ENCODE data around the gene SOX11. TPM values are rescaled to one million over a fixed set of nuclear protein-coding genes. Genes with fewer than 3 reads are reported as not detected.
"Not testable (repeated sequence)": the region's sequence is repeated elsewhere in the genome, so short reads cannot be mapped to it uniquely, and the experiment has no call there.

SOX11 gene
- total RNA-seq, result not detected

DNA sequence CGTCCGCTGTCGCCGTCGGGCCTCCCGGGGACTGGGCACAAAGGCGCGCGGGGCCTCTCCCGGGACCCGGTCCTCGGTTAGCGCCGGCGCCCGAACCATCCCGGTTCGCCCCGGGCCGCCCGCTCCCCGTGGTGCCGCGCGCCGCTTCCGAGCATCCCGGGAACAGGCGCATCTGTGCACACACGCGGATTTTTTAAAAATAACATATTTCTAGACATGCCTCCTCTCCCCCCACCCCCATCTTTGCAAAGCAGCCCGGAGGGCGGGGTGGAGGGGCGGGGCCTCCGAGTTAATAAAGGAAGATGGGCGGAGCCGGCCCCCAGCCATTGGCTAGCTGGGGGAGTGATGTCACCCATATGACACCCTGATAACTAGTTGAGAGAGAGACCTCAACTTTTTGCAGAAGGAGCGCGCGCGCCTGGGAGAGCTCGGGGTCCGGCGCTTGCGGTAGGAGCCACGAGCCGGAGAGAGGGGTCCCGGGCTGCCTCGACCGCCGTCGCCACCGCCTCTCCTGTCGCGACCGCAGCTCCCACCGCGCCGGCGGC lies at the start of gene SOX11:
Gene SOX11 (plus strand): TSS at position 400 of the 545 bp plus-strand sequence. CDS start 338 bp downstream, outside the sequence.
- Mint-ChIP-seq H3K27me3 (peaks cover 51% of the 10 kb centered on the region), H3K36me3 (ENCODE audit: low read depth) (peaks cover 1% of the 10 kb centered on the region), H3K4me1 (peaks cover 14% of the 10 kb centered on the region), H3K4me3 (no peak within 1 kb of the TSS), H3K9me3 (ENCODE audit: low read depth) (no peaks in the 10 kb centered on the region), H3K27ac (no peak within 1 kb of the TSS)
- ATAC-seq (peak; percentile 23), DNase-seq (peak; percentile 32)
- POLR2A ChIA-PET, result no interaction called here
- CTCF ChIA-PET, result no interaction called here
- intact Hi-C loops (cut with DNase I, micrococcal nuclease), result no loop called here

DNA sequence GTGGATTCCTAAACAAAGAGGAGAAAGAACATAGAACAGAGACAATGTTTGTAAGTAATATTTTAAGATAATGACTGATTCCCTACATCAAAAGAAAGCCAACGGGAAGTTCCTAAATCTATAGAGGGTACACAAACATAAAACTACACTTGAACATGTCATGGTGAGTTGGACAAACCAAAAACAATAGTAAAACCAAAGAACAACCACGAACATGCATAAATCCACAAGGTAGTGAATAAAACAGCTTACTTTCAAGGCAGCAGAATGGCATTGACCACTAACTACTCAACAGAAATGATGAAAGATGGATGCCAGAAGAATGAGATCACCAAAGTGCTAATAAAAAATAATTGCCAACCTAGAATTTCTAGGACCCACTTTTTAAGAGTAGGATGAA lies 39.5 kb upstream of the SOX11 start:
- intact Hi-C loops (cut with DNase I, micrococcal nuclease); H3K36me3 Mint-ChIP-seq (ENCODE audit: low read depth); CTCF ChIA-PET; H3K27me3 Mint-ChIP-seq; H3K4me3 Mint-ChIP-seq; H3K27ac Mint-ChIP-seq; POLR2A ChIA-PET; ATAC-seq; DNase-seq; H3K4me1 Mint-ChIP-seq; H3K9me3 Mint-ChIP-seq (ENCODE audit: low read depth): not testable (repeated sequence)

DNA sequence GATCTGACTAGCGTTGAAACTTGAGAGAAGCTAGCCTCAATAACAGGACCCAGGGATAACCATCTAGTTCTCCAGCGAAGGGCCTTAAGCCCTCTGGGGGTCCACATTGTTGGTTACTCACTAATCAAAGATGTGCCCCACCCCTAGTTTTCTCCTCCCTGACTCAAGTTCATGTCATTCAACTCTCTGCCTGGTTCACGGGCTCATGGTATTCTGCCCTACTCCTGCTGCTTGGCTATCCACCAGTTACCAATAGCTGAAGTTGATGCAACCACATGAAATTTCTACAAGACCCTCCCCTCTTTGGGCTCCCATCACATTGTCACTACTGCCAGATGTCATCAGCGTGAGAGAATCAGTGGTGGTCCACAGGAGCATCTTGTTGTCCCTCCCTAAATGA lies 38.4 kb upstream of the SOX11 start:
- H3K9me3 Mint-ChIP-seq (ENCODE audit: low read depth); DNase-seq; H3K27me3 Mint-ChIP-seq; POLR2A ChIA-PET; intact Hi-C loops (cut with DNase I, micrococcal nuclease); H3K36me3 Mint-ChIP-seq (ENCODE audit: low read depth); CTCF ChIA-PET; ATAC-seq; H3K4me1 Mint-ChIP-seq; H3K27ac Mint-ChIP-seq; H3K4me3 Mint-ChIP-seq: not testable (repeated sequence)

DNA sequence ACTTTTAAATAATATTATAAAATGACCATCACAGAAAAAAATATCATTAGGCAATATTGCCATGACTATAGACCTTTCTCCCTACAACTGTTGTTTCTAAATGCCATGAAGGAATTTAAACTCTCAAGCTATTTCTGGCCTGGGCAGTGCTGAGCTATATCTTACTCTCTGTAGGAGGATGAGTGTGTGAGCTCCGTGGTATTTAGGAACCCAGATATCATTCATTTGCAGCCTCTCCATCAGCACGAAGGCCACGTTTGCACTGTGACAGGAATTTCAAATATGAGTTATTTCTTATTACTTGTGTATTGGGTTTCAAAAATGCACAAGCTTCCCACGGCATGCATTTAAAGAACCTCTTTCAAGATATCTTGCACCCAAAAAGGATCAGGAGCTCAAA lies 35.0 kb upstream of the SOX11 start:
- Mint-ChIP-seq H3K4me1 (no peaks in the 10 kb centered on the region), H3K27me3 (peaks cover 2% of the 10 kb centered on the region), H3K36me3 (ENCODE audit: low read depth) (no peaks in the 10 kb centered on the region), H3K4me3 (no peak overlapping the region), H3K9me3 (ENCODE audit: low read depth) (peaks cover 4% of the 10 kb centered on the region), H3K27ac (no peak overlapping the region)
- DNase-seq, result no peak
- ChIA-PET CTCF (no interaction called here), POLR2A (no interaction called here)
- ATAC-seq, result no peak
- intact Hi-C loops (cut with DNase I, micrococcal nuclease), result no loop called here

DNA sequence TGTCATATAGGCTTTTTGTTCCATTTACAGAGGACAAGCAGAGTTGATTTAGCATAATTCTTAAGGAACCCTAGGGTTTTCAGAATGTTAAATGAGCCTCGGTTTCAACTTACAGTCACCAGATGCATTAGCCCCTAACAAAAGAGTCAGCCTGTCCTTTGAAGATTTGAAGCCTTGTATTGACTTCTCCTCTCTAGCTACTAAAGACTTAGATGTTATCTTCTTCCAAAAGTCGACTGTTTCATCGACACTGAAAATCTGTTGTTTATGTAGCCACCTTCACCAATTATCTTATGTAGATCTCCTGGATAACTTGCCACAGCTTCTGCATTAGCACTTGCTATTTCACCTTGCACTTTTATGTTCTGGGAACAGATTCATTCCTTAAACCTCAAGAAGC lies 31.6 kb upstream of the SOX11 start:
- Mint-ChIP-seq H3K36me3 (ENCODE audit: low read depth) (no peaks in the 10 kb centered on the region), H3K4me1 (no peaks in the 10 kb centered on the region), H3K4me3 (no peak overlapping the region), H3K27ac (no peak overlapping the region), H3K27me3 (peaks cover 2% of the 10 kb centered on the region), H3K9me3 (ENCODE audit: low read depth) (no peaks in the 10 kb centered on the region)
- no peak for DNase-seq
- intact Hi-C loops (cut with DNase I, micrococcal nuclease), result no loop called here
- ChIA-PET CTCF (no interaction called here), POLR2A (no interaction called here)
- no peak for ATAC-seq

DNA sequence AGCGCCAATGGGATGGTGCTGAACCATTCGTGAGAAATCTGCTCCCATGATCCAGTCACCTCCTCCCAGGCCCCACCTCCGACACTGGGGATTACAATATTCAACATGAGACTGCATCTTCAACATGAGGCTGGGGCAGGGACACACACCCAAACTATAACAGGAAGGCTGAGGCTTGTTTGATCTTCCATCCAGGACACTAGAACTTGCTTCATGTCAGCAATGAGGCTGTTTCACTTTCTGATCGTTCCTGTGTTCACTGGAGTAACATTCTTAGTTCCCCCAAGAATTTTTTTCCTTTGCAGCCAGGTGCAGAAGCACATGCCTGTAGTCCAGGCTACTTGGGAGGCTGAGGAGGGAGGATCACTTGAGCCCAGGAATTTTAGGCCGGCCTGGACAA lies 30.8 kb upstream of the SOX11 start:
- POLR2A ChIA-PET, result no interaction called here
- CTCF ChIA-PET, result no interaction called here
- H3K36me3 Mint-ChIP-seq (ENCODE audit: low read depth), result no peaks in the 10 kb centered on the region
- intact Hi-C loops (cut with DNase I, micrococcal nuclease), result no loop called here
- no peaks in the 10 kb centered on the region for H3K4me1 Mint-ChIP-seq
- DNase-seq, result no peak
- ATAC-seq, result no peak
- H3K27ac Mint-ChIP-seq, result no peak overlapping the region
- H3K9me3 Mint-ChIP-seq (ENCODE audit: low read depth), result no peaks in the 10 kb centered on the region
- no peak overlapping the region for H3K4me3 Mint-ChIP-seq
- H3K27me3 Mint-ChIP-seq, result peaks cover 2% of the 10 kb centered on the region

DNA sequence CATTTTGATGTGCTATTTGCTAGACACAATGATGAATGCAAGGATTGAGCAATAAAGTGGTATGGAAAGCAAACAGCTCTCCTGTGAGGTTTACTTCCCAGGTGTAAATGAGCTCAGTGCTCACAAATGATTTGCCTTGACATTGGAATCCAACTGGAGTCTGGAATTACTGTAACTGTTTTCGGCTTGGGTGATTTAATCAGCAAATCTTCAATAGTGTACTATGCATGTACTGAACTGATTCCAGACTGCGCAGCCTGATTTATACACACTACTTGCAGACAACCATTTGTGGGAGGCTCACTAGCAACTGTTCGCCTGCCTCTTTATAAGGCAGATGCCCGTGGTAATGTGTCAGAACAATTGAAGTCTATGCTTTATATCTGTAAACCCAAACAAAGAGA lies 27.9 kb upstream of the SOX11 start:
- ChIA-PET CTCF (no interaction called here), POLR2A (no interaction called here)
- ATAC-seq (no peak), DNase-seq (no peak)
- Mint-ChIP-seq H3K36me3 (ENCODE audit: low read depth) (no peaks in the 10 kb centered on the region), H3K27me3 (no peaks in the 10 kb centered on the region), H3K27ac (no peak overlapping the region), H3K4me1 (no peaks in the 10 kb centered on the region), H3K9me3 (ENCODE audit: low read depth) (no peaks in the 10 kb centered on the region), H3K4me3 (no peak overlapping the region)
- intact Hi-C loops (cut with DNase I, micrococcal nuclease), result no loop called here

DNA sequence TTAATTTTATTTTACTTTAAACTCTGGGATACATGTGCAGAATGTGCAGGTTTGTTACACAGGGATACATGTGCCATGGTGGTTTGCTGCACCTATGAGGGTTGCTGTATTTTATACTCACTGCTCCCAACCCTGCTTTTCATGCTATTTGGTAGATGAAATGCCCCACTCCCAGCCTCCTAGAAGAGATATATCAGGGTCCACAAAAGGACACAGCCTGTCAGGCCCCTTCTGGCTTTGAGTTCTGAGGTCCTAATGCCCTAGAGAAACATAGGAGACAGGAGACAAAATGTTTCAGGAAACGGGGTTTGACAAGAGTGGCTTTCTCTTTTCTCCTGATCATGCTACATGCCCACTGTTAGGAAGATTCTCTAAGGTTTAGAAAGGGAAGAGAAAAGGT lies 27.1 kb upstream of the SOX11 start:
- H3K36me3 Mint-ChIP-seq (ENCODE audit: low read depth), result no peaks in the 10 kb centered on the region
- ChIA-PET CTCF (no interaction called here), POLR2A (no interaction called here)
- H3K4me3 Mint-ChIP-seq, result no peak overlapping the region
- ATAC-seq (no peak), DNase-seq (no peak)
- no peaks in the 10 kb centered on the region for H3K27me3 Mint-ChIP-seq
- H3K4me1 Mint-ChIP-seq, result no peaks in the 10 kb centered on the region
- intact Hi-C loops (cut with DNase I, micrococcal nuclease), result no loop called here
- H3K9me3 Mint-ChIP-seq (ENCODE audit: low read depth), result no peaks in the 10 kb centered on the region
- H3K27ac Mint-ChIP-seq, result no peak overlapping the region

DNA sequence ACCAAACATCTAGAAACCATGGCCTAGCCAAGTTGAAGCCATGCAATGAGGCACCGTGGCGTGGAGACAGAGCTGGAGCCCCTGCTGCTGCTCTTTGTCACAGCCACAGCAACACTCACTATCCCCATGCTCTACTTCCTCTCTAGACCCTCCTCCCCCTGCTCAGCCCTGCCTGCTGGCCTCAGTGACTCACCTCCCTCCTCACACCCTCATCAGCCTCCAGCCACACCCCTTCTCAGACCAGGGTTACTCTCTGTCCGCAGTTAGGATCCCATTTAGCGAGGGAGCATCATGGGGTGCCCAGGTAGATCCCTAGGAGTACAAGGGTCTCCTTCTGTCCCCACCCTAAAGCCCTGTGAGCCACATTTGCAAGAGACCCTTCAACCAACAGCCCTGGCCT lies 25.4 kb upstream of the SOX11 start:
- Mint-ChIP-seq H3K27me3 (no peaks in the 10 kb centered on the region), H3K27ac (no peak overlapping the region), H3K4me3 (no peak overlapping the region), H3K36me3 (ENCODE audit: low read depth) (no peaks in the 10 kb centered on the region), H3K4me1 (no peaks in the 10 kb centered on the region), H3K9me3 (ENCODE audit: low read depth) (no peaks in the 10 kb centered on the region)
- intact Hi-C loops (cut with DNase I, micrococcal nuclease), result no loop called here
- CTCF ChIA-PET, result no interaction called here
- no peak for ATAC-seq
- no peak for DNase-seq
- POLR2A ChIA-PET, result no interaction called here

DNA sequence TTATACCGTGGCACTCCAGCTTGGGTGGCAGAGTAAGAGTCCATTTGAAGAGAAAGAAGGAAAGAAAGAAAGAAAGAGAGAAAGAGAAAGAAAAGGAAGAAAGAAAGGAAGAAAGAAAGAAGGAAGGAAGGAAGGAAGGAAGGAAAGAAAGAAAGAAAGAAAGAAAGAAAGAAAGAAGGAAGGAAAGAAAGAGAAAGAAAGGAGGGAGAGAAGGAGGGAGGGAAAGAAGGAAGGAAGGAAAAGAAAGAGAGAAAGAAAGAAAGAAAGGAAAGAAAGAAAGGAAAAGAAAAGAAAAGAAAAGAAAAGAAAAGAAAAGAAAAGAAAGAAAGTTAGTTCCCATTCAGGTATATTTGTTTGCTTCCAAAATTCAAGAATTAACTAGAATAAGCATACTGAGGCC lies 24.5 kb upstream of the SOX11 start:
- POLR2A ChIA-PET; H3K4me1 Mint-ChIP-seq; CTCF ChIA-PET; H3K27ac Mint-ChIP-seq; H3K36me3 Mint-ChIP-seq (ENCODE audit: low read depth); H3K27me3 Mint-ChIP-seq; H3K4me3 Mint-ChIP-seq; intact Hi-C loops (cut with DNase I, micrococcal nuclease); DNase-seq; ATAC-seq; H3K9me3 Mint-ChIP-seq (ENCODE audit: low read depth): not testable (repeated sequence)

DNA sequence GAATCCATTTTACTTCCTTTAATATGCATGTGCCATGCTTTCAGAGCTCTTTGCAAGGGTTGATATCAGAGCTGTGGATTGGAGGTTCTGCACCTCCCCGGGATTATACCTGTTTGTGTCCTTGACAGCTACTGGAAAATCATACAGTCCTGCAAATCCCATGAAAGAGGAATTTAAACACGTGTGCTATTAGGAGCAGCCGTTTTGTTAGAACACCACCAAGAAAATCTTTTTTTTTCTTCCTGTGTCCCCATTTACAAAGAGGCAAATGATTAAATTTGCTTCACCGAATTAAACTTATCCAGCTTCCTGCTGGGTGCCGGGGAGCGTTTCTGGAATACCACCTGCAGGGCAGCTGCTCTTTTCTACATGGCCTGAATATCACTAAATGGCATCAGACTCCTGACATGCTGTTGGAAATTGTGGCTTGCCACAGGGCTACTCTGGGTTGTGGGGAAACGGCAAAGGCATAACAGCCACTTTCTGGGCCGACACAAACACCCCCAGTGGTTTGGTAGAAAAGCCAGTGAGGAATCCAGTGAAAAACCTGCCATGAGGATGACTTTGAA lies 23.4 kb upstream of the SOX11 start:
- Mint-ChIP-seq H3K27ac (no peak overlapping the region), H3K27me3 (peaks cover 9% of the 10 kb centered on the region), H3K4me1 (no peaks in the 10 kb centered on the region), H3K36me3 (ENCODE audit: low read depth) (no peaks in the 10 kb centered on the region), H3K4me3 (no peak overlapping the region), H3K9me3 (ENCODE audit: low read depth) (no peaks in the 10 kb centered on the region)
- ChIA-PET CTCF (no interaction called here), POLR2A (no interaction called here)
- DNase-seq (no peak), ATAC-seq (no peak)
- intact Hi-C loops (cut with DNase I, micrococcal nuclease), result no loop called here

DNA sequence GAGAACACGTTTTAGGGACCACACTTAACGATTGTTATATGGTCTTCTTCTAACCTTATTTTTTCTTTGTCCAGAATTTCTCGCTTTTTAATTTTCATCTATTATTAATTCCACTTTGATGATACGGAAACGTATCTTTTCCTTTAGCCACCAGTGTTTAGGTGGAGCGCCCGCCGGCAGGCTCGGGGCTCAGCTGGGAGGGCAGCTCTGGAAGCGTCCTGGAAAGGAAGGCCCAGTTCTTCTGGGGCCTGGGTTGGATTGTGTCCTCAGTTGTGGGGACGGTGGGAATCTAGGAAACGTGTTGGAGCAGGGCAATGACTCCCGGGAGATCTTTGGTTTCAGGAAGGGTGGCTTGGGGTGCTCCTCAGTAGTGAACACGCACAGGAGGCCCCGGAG lies 19.4 kb upstream of the SOX11 start:
- no peak overlapping the region for H3K27ac Mint-ChIP-seq
- H3K27me3 Mint-ChIP-seq, result peaks cover 28% of the 10 kb centered on the region
- intact Hi-C loops (cut with DNase I, micrococcal nuclease), result no loop called here
- ATAC-seq (no peak), DNase-seq (no peak)
- no peak overlapping the region for H3K4me3 Mint-ChIP-seq
- H3K4me1 Mint-ChIP-seq, result no peaks in the 10 kb centered on the region
- no peaks in the 10 kb centered on the region for H3K36me3 Mint-ChIP-seq (ENCODE audit: low read depth)
- CTCF ChIA-PET, result no interaction called here
- no peaks in the 10 kb centered on the region for H3K9me3 Mint-ChIP-seq (ENCODE audit: low read depth)
- POLR2A ChIA-PET, result no interaction called here
